ENCODE results near the gene OR5D13.

OR5D13 gene

DNA sequence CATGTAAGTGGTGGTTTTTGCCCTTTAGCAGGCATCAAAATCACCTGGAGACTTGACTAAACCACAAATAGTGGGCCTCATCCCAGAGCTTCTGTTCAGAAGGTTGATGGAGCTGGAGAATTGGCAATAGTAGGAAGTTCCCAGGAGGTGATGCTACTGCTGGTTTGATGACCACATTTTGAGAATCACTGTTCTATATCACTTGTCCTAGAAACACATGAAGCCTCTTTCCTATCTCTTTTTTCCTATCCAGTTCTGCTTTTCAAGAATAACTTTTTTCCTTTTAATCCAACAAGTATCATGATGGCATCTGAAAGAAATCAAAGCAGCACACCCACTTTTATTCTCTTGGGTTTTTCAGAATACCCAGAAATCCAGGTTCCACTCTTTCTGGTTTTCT lies at the start of gene OR5D13:
Gene OR5D13 (plus strand): TSS at position 301 of the 400 bp plus-strand sequence. CDS start 0 bp downstream, at position 301.
- DNase-seq (ENCODE audit: low read depth in 2 of 2) = no peak

GRCh38 chr11:55726715-55727324 lies 46.4 kb upstream of the OR5D13 start:
- DNase-seq (ENCODE audit: low read depth in 2 of 2) = no peak

GRCh38 chr11:55732936-55733335 lies 40.3 kb upstream of the OR5D13 start:
- no peak for DNase-seq (ENCODE audit: low read depth in 2 of 2)

- no peak for DNase-seq (ENCODE audit: low read depth in 2 of 2)
Observed at GRCh38 chr11:55791606-55792005, 18.4 kb downstream of the OR5D13 start.

GRCh38 chr11:55793321-55793720 lies 20.1 kb downstream of the OR5D13 start:
- DNase-seq (ENCODE audit: low read depth in 2 of 2) = no peak

DNA sequence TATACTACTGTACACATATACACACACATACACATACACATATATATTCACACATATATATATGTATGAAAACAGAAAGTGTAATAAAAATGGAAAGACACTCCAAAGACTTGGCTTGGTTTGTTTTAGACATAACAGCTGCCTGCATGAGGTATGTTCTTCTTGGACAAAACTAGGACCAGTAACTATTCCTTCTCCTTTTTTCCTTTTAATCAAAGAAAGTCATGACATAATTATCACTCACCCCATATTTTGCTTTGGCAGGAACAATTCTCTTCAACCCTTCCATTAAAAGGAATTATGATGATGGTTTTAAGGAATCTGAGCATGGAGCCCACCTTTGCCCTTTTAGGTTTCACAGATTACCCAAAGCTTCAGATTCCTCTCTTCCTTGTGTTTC lies 22.0 kb downstream of the OR5D13 start, which contains the start of gene OR5D14:
Gene OR5D14 (plus strand): TSS at position 301 of the 400 bp plus-strand sequence. CDS start 0 bp downstream, at position 301.
- no peak for DNase-seq (ENCODE audit: low read depth in 2 of 2)

GRCh38 chr11:55806248-55806647 lies 33.0 kb downstream of the OR5D13 start:
- no peak for DNase-seq (ENCODE audit: low read depth in 2 of 2)

GRCh38 chr11:55811067-55811466 lies 37.8 kb downstream of the OR5D13 start, which contains the start of gene OR5L1:
Gene OR5L1, plus strand, starts transcription at chr11:55811367. Its CDS starts 100 bp downstream, at chr11:55811467.
- DNase-seq (ENCODE audit: low read depth in 2 of 2) = no peak

DNA sequence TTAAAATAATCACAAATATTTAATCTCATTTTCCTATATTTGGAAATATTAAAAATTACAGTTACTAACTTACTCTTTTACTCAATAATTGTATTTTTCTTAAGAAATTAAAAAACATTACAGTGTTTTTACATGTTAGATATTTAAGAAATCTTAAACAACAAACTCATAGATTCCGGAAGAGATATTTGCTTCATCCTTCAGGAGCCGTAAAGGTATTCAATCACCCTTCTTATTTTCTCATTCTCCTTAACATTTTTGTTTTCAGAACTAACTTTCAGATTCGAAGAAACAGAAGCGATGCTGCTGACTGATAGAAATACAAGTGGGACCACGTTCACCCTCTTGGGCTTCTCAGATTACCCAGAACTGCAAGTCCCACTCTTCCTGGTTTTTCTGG lies 46.1 kb downstream of the OR5D13 start, which contains the start of gene OR5D18:
Gene OR5D18 (plus strand): TSS at position 301 of the 400 bp plus-strand sequence. CDS start 0 bp downstream, at position 301.
- DNase-seq (ENCODE audit: low read depth in 2 of 2) = no peak

Data from fibroblast of skin of left quadriceps (primary cell).